Measurements from ENCODE around the gene MGLL.

- no peak for TF ChIP-seq CTCF (IDR thresholded peaks at IDR 0.05 in 8 of 11, conservative IDR thresholded peaks at IDR 0.05 in 3 of 11)
- no peak for TF ChIP-seq POLR2A (IDR thresholded peaks at IDR 0.05)
These were observed 13.1 kb downstream of the MGLL start for GRCh38 chr3:127809211-127809610.
